Endodermal cell (in vitro differentiated cells): ENCODE results near the gene PRIM2. TPM values are rescaled to one million over a fixed set of nuclear protein-coding genes. Genes with fewer than 3 reads are reported as not detected.
"Not testable (repeated sequence)": the region's sequence is repeated elsewhere in the genome, so short reads cannot be mapped to it uniquely, and the experiment has no call there.

Source experiments
- DNase-seq: peaks from one replicate; pipeline ENCODE4 v3.0.0-alpha.2; 2017
- H3K27ac ChIP-seq: 2 replicates; pipeline ENCODE4 v1.5.1; 2013; ENCODE audit warnings: mild to moderate bottlenecking, low read depth, low read length, moderate library complexity
- H3K27me3 ChIP-seq: 2 replicates; pipeline ENCODE4 v1.6.1; 2013; ENCODE audit warnings: mild to moderate bottlenecking, low read length, moderate library complexity; ENCODE audit not compliant: insufficient read depth, control insufficient read depth, poor library complexity, severe bottlenecking
- H3K36me3 ChIP-seq: 2 replicates; pipeline ENCODE4 v1.7.0; 2013; ENCODE audit warnings: mild to moderate bottlenecking, low read length, moderate library complexity; ENCODE audit not compliant: control insufficient read depth, insufficient read depth
- H3K4me1 ChIP-seq: one replicate; pipeline ENCODE4 v1.7.0; 2013; ENCODE audit warnings: low read length; ENCODE audit not compliant: control insufficient read depth, insufficient read depth
- H3K4me3 ChIP-seq: 2 replicates; pipeline ENCODE4 v1.5.1; 2013; ENCODE audit warnings: mild to moderate bottlenecking, low read length, moderate library complexity
- H3K9ac ChIP-seq: 2 replicates; pipeline ENCODE4 v1.6.1; 2013; ENCODE audit warnings: mild to moderate bottlenecking, low read length, moderate library complexity; ENCODE audit not compliant: poor library complexity, severe bottlenecking; ENCODE audit errors: extremely low read depth
- H3K9me3 ChIP-seq: 2 replicates; pipeline ENCODE4 v1.6.1; 2013; ENCODE audit warnings: mild to moderate bottlenecking, low read length, moderate library complexity; ENCODE audit not compliant: control insufficient read depth
- H3K27ac Mint-ChIP-seq: 2 replicates; pipeline ENCODE4 v1.8.0; 2020; ENCODE audit warnings: mixed read lengths
- H3K27me3 Mint-ChIP-seq: 2 replicates; pipeline ENCODE4 v1.8.0; 2021; ENCODE audit warnings: mild to moderate bottlenecking, mixed read lengths; ENCODE audit not compliant: insufficient read depth
- H3K36me3 Mint-ChIP-seq: 2 replicates; pipeline ENCODE4 v1.8.0; 2020; ENCODE audit warnings: low read depth, mixed read lengths
- H3K4me1 Mint-ChIP-seq: 2 replicates; pipeline ENCODE4 v1.8.0; 2020; ENCODE audit warnings: mixed read lengths
- H3K4me3 Mint-ChIP-seq: 2 replicates; pipeline ENCODE4 v1.8.0; 2020; ENCODE audit warnings: mild to moderate bottlenecking, moderate library complexity, mixed read lengths
- H3K9me3 Mint-ChIP-seq: 2 replicates; pipeline ENCODE4 v1.8.0; 2020; ENCODE audit warnings: mild to moderate bottlenecking, mixed read lengths
- WGBS, 2 experiments: methylation state at CpG; one replicate each; pipeline versions ENCODE4 v1.1.5 to v1.1.7; 2013; ENCODE audit warnings: missing lambda C conversion rate in 2 of 2, mixed read lengths in 1 of 2; ENCODE audit not compliant: insufficient coverage in 1 of 2, insufficient read length in 1 of 2; 5-methylcytosine and 5-hydroxymethylcytosine counted together
- total RNA-seq, 2 donors: library from RNA; stranded (reverse); fragmentation: NEBNext Ultra II Directional in 1 of 2; extraction: Animal tissue kit (Norgen Biotek cat#: 25700) in 1 of 2; gene quantifications; 2 replicates in 1 of 2; 3 replicates in 1 of 2; pipeline ENCODE4 v1.2.1, GENCODE V29; 2021

Gene PRIM2
- total RNA-seq, 2 donors from 2014 or later = 30.9 to 43.1 TPM

DNA sequence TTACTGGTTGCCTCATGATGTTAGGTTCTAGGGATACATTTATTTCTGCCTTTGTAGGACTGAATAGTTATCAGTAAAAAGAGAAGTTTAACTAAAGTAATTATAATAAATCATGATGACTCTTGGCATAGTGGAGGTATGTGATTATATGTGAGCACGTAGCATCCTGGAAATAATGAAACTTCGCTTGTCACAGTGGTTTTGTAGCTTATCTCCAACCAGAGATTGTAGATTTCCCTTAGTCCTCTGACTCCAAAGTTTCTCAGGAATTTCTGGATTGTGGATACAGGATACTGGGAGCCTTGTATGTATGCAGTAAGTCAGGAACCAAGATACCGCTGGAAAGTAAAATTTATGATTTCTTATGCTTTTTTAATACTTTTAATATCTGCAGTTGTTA is 199.3 kb downstream of the PRIM2 start:
- not testable (repeated sequence) for H3K4me3 Mint-ChIP-seq, DNase-seq, H3K27ac ChIP-seq, H3K9me3 ChIP-seq, H3K36me3 Mint-ChIP-seq, H3K27me3 Mint-ChIP-seq, H3K9me3 Mint-ChIP-seq, H3K9ac ChIP-seq, H3K27me3 ChIP-seq, H3K27ac Mint-ChIP-seq, H3K4me1 ChIP-seq, H3K4me3 ChIP-seq, H3K36me3 ChIP-seq
- H3K4me1 Mint-ChIP-seq = peaks cover 23% of the 10 kb centered on the region
- WGBS, 2 experiments = 88% methylated on average over 3 of the region's 3 CpGs; no CpG with 5 or more reads in 1 of the 2 experiments

DNA sequence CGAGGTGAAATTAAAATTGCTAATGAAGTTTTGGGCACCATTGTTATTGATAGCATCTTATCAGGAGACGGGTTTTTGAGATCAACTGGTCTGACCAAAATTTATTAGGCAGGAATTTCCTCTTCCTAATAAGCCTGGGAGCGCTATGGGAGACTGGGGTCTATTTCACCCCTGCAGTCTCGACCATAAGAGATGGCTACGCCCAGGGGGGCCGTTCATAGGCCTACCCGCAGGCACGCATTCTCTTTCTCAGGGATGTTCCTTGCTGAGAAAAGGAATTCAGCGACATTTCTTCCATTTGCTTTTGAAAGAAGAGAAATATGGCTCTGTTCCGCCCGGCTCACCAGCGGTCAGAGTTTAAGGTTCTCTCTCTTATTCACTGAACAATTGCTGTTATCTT is 201.8 kb downstream of the PRIM2 start:
- H3K27me3 Mint-ChIP-seq, H3K36me3 ChIP-seq, H3K4me1 ChIP-seq, H3K27me3 ChIP-seq, H3K27ac ChIP-seq, H3K9me3 ChIP-seq, H3K9ac ChIP-seq, H3K36me3 Mint-ChIP-seq, H3K9me3 Mint-ChIP-seq, H3K4me3 ChIP-seq: not testable (repeated sequence)
- DNase-seq = peak; percentile 76
- Mint-ChIP-seq H3K4me3 (peak overlapping the region; percentile 43), H3K27ac (peak overlapping the region; percentile 63), H3K4me1 (peaks cover 23% of the 10 kb centered on the region)
- 22 to 38% methylated on average over 4 to 9 of the region's 12 CpGs for WGBS, 2 experiments

DNA sequence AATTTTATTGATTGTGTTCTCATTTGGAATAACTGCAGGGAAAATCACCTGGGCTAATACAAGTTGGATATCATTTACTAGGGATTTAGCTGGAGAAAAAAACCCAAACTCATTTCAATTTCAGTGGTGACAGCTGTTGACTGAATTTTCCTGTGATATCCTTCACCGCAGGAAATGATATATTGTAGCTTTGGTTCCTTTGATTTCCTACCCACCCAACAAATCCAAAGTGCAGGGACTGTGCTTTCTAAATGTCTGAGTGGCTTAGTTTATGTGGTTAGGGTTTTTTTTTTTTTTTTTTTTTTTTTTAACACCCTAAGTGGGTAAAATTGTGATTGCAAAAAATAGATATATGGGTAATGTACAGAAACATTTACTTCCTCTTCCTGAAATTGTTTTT is 203.7 kb downstream of the PRIM2 start:
- not testable (repeated sequence) for H3K27ac ChIP-seq, H3K4me1 ChIP-seq, H3K9me3 Mint-ChIP-seq, H3K27me3 ChIP-seq, H3K27ac Mint-ChIP-seq, H3K36me3 Mint-ChIP-seq, H3K4me3 ChIP-seq, DNase-seq, H3K27me3 Mint-ChIP-seq, H3K9ac ChIP-seq, H3K9me3 ChIP-seq, H3K36me3 ChIP-seq, H3K4me3 Mint-ChIP-seq
- H3K4me1 Mint-ChIP-seq = peaks cover 28% of the 10 kb centered on the region
- no CpG with 5 or more reads among the region's 1 CpG for WGBS, 2 experiments

DNA sequence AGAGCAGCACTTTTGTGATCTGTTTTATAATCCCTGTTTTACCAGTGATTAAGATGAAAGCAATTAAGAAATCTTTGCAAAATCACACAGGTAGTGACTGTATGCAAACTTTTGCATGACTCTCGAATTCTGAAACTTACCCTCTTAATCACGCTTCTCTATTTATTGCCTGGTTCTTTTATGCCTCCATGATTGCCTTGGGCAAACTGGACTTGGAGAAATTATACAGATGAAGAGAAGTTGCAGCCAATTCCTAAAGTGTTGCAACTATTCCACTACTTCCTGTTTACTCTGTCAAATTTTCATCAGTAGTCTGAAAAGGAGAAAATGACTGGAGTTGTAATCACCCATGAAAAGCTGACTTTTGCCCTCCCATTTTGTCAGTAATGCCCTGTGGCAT is 205.8 kb downstream of the PRIM2 start:
- H3K4me1 ChIP-seq, H3K27ac Mint-ChIP-seq, H3K36me3 ChIP-seq, H3K27me3 Mint-ChIP-seq, H3K4me3 ChIP-seq, DNase-seq, H3K27me3 ChIP-seq, H3K9ac ChIP-seq, H3K36me3 Mint-ChIP-seq, H3K27ac ChIP-seq, H3K9me3 ChIP-seq, H3K4me3 Mint-ChIP-seq, H3K9me3 Mint-ChIP-seq: not testable (repeated sequence)
- peaks cover 23% of the 10 kb centered on the region for H3K4me1 Mint-ChIP-seq
- 90% methylated on average over 1 of the region's 2 CpGs; no CpG with 5 or more reads in 1 of the 2 experiments for WGBS, 2 experiments

DNA sequence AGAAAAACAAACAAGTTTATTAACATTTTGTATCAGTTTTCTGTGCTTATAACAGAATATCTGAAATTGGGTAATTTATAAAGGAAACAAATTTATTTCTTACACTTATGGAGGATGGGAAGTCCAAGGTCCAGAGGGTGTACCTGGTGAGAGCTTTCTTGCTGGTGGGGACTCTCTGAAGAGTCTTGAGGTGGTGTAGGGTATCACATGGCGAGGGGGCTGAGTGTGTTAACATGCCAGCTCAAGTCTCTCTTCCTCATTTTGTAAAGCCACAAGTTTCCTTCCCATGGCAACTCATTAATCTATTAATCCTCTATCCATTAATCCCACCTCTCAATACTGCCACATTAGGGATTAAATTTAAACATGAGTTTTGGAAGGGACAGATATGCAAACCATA is 212.3 kb downstream of the PRIM2 start:
- not testable (repeated sequence) for H3K27me3 Mint-ChIP-seq, H3K36me3 ChIP-seq, H3K9ac ChIP-seq, H3K27me3 ChIP-seq, H3K4me3 ChIP-seq, H3K4me1 ChIP-seq, H3K4me3 Mint-ChIP-seq, H3K9me3 ChIP-seq, DNase-seq, H3K27ac ChIP-seq, H3K27ac Mint-ChIP-seq, H3K36me3 Mint-ChIP-seq, H3K9me3 Mint-ChIP-seq
- peaks cover 27% of the 10 kb centered on the region for H3K4me1 Mint-ChIP-seq
- WGBS, 2 experiments = no CpG with 5 or more reads among the region's 1 CpG

DNA sequence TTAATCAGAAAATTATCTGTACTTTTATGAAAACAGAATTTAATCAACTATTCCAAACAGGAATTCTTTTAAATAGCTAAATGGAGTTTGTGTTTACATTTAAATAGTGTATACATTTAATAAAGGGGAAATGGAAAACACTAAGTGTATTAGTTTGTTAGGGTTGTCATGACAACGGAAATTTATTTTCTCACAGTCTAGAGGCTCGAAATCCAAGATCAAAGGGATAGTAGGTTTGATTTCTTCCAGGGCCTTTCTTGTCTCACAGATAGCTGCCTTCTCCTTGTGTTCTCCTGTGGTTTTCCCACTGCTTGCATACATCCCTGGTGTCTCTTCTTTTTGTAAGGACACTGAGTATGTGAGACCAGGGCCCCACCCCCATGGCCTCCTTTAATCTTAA is 215.2 kb downstream of the PRIM2 start:
- not testable (repeated sequence) for H3K27ac ChIP-seq

DNA sequence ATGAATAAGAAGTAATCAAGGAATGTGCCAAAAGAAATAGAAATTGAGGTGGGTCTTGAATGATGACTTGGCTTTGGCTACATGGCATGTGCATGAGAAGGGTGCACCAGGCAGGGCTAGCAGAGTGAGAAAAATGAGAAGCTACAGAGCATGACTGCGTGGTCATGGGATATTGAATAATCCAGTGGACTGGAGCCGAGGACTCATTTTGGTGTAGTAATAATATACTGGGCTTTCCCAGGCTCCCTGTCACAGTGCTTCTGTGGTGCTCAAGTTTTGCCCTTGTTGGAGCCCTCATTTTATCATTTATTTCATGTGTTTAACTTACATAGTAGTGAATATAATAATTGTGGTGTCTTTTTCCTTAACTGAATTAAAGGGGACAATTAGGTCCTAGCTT is 217.7 kb downstream of the PRIM2 start:
- not testable (repeated sequence) for H3K4me3 ChIP-seq, H3K27me3 ChIP-seq, H3K4me3 Mint-ChIP-seq, H3K36me3 ChIP-seq, H3K9me3 ChIP-seq, H3K9ac ChIP-seq, H3K9me3 Mint-ChIP-seq, H3K4me1 ChIP-seq, H3K27ac Mint-ChIP-seq, H3K27me3 Mint-ChIP-seq, H3K36me3 Mint-ChIP-seq, DNase-seq, H3K27ac ChIP-seq
- H3K4me1 Mint-ChIP-seq = peaks cover 13% of the 10 kb centered on the region
- no CpG with 5 or more reads among the region's 2 CpGs for WGBS, 2 experiments

More for the DNA sequence above, 215.2 kb downstream of the PRIM2 start:
- H3K27me3 Mint-ChIP-seq, H3K4me1 ChIP-seq, H3K27me3 ChIP-seq, H3K9me3 Mint-ChIP-seq, H3K4me3 Mint-ChIP-seq, H3K9me3 ChIP-seq, H3K36me3 Mint-ChIP-seq, DNase-seq, H3K9ac ChIP-seq, H3K27ac Mint-ChIP-seq, H3K36me3 ChIP-seq, H3K4me3 ChIP-seq: not testable (repeated sequence)
- 86% methylated on average over 2 of the region's 2 CpGs; no CpG with 5 or more reads in 1 of the 2 experiments for WGBS, 2 experiments
- peaks cover 18% of the 10 kb centered on the region for H3K4me1 Mint-ChIP-seq
